Endothelial cell of umbilical vein (primary cell): ENCODE results near the gene RHOBTB1. TPM values are rescaled to one million over a fixed set of nuclear protein-coding genes. Genes with fewer than 3 reads are reported as not detected.

Experiments
- Bru-seq: library from RNA; stranded (reverse); fragments of 400-500 nt; gene quantifications from one replicate; lab custom pipeline; 2021; lab: Mats Ljungman, UMichigan
- BruChase-seq, 2 experiments: library from RNA; stranded (reverse); fragments of 400-500 nt; gene quantifications; one replicate each; lab custom pipeline; 2021; lab: Mats Ljungman, UMichigan
- BruUV-seq: library from RNA; stranded (reverse); fragments of 400-500 nt; replicated peaks from 2 replicates; lab custom pipeline; 2021; lab: Mats Ljungman, UMichigan
- CTCF ChIA-PET: fragments of 300-600, 350-600 bp; sonication (Branson Sonifier 250); formaldehyde crosslinking; loops from one replicate; lab custom pipeline; 2021; ENCODE audit warnings: antibody characterized with exemption, inconsistent platforms; lab: Charles Lee
- POLR2A ChIA-PET: fragments of 300-600, 350-600 bp; sonication (Branson Sonifier 250); formaldehyde crosslinking; loops from one replicate; lab custom pipeline; 2021; ENCODE audit warnings: antibody characterized with exemption, inconsistent platforms; lab: Charles Lee
- DNase-seq: peaks from one replicate; pipeline ENCODE4 v3.0.0-alpha.2; 2011; ENCODE audit warnings: low read depth, low spot score
- FAIRE-seq: peaks from 2 replicates; lab custom pipeline; 2011; peaks lifted over from hg19 to GRCh38; lab: Jason Lieb, UNC
- H2AFZ ChIP-seq: 2 replicates; pipeline ENCODE4 v1.6.0; 2012; ENCODE audit warnings: low read depth, low read length, control low read depth, inconsistent platforms
- H3K27ac ChIP-seq: 2 replicates; pipeline ENCODE4 v1.5.1; 2011; ENCODE audit warnings: low read depth, mild to moderate bottlenecking, control low read depth, low read length, moderate library complexity; ENCODE audit not compliant: insufficient read depth
- H3K27me3 ChIP-seq, 2 experiments: 2 replicates each; pipeline versions ENCODE4 v1.6.0 to v1.6.1; 2011; ENCODE audit warnings: low read length in 2 of 2, mixed read lengths in 1 of 2; ENCODE audit not compliant: control insufficient read depth in 2 of 2, insufficient read depth in 2 of 2
- H3K36me3 ChIP-seq, 2 experiments: 2 replicates in 1 of 2; 3 replicates in 1 of 2; pipeline ENCODE4 v1.5.1; 2011; ENCODE audit warnings: low read length in 2 of 2, mild to moderate bottlenecking in 1 of 2, moderate library complexity in 1 of 2; ENCODE audit not compliant: control insufficient read depth in 2 of 2, insufficient read depth in 2 of 2; ENCODE audit errors: extremely low read depth in 1 of 2
- H3K4me1 ChIP-seq: 3 replicates; pipeline ENCODE4 v1.5.1; 2011; ENCODE audit warnings: mild to moderate bottlenecking, low read length; ENCODE audit not compliant: control insufficient read depth, insufficient read depth; ENCODE audit errors: extremely low read depth
- H3K4me2 ChIP-seq: 2 replicates; pipeline ENCODE4 v1.6.1; 2011; ENCODE audit warnings: low read length, control low read depth, mixed read lengths; ENCODE audit not compliant: insufficient read depth
- H3K4me3 ChIP-seq, 3 experiments: fragments of 200-600 bp in 1 of 3; sonication (generic), shearing (Covaris generic) in 1 of 3; replicated peaks in 1 of 3; 2 replicates each; pipeline ENCODE4 v1.5.1; 2011 to 2016; ENCODE audit warnings: control low read depth in 3 of 3, low read length in 3 of 3, mild to moderate bottlenecking in 2 of 3, inconsistent platforms in 1 of 3, low read depth in 1 of 3, moderate library complexity in 1 of 3; ENCODE audit not compliant: insufficient read depth in 1 of 3
- H3K79me2 ChIP-seq: 2 replicates; pipeline ENCODE4 v1.6.0; 2012; ENCODE audit warnings: low read length, inconsistent platforms; ENCODE audit not compliant: control insufficient read depth, insufficient read depth
- H3K9ac ChIP-seq: replicated peaks from 2 replicates; pipeline ENCODE3; 2011; ENCODE audit warnings: low read length, control low read depth; ENCODE audit not compliant: insufficient read depth; ENCODE audit errors: extremely low read depth
- H3K9me1 ChIP-seq: replicated peaks from 3 replicates; pipeline ENCODE4 v1.6.0; 2011; ENCODE audit warnings: mild to moderate bottlenecking, low read length; ENCODE audit not compliant: control insufficient read depth, insufficient read depth; ENCODE audit errors: extremely low read depth
- H3K9me3 ChIP-seq: replicated peaks from 2 replicates; pipeline ENCODE4 v1.5.1; 2012; ENCODE audit warnings: low read length, inconsistent platforms; ENCODE audit not compliant: control insufficient read depth, insufficient read depth
- H4K20me1 ChIP-seq: replicated peaks from 2 replicates; pipeline ENCODE3; 2011; ENCODE audit warnings: mild to moderate bottlenecking, low read length; ENCODE audit not compliant: control insufficient read depth, insufficient read depth; ENCODE audit errors: extremely low read depth
- GATA2 ChIP-seq: IDR thresholded peaks from 2 replicates; pipeline ENCODE4 v1.7.0; 2011; ENCODE audit warnings: low read depth, mild to moderate bottlenecking, moderate library complexity, mixed read lengths, low read length; ENCODE audit not compliant: insufficient read length, insufficient read depth
- MAX ChIP-seq: IDR thresholded peaks from 2 replicates; pipeline ENCODE4 v1.6.1; 2011; ENCODE audit not compliant: insufficient read depth, insufficient read length
- MYC ChIP-seq: IDR thresholded peaks from one replicate; pipeline ENCODE4 v1.6.1; 2011; ENCODE audit warnings: mild to moderate bottlenecking, low read depth, low read length
- POLR2A ChIP-seq: IDR thresholded peaks from 2 replicates; pipeline ENCODE4 v1.6.1; 2012; ENCODE audit warnings: low read depth, mild to moderate bottlenecking, control low read depth, low read length
- POLR2AphosphoS5 ChIP-seq: IDR thresholded peaks from 2 replicates; pipeline ENCODE4 v1.6.1; 2012; ENCODE audit warnings: low read depth, mild to moderate bottlenecking, control low read depth, low read length, moderate library complexity; ENCODE audit not compliant: insufficient read depth
- dilution Hi-C: fragments of 300-500 bp; cut with MboI; formaldehyde crosslinking; loops from one replicate; pipeline ENCODE4 v1.15.0; 2019; ENCODE audit warnings: low sequenced_read_pairs; ENCODE audit not compliant: extremely low pct_ligation_motif_present
- intact Hi-C: fragments of 100-400 bp; cut with micrococcal nuclease; formaldehyde crosslinking; loops from one replicate; pipeline ENCODE4 v1.10.0; 2022
- long read RNA-seq: library from polyadenylated mRNA; stranded (forward); transcript quantifications from one replicate; pipeline ENCODE4 v2.0.0, GENCODE V29; 2021
- polyA minus RNA-seq, 3 experiments: library from RNA; depleted of rRNA, polyadenylated mRNA; stranded (reverse); fragments of >200 nt; gene quantifications; 1 replicate in 1 of 3; 2 replicates in 2 of 3; pipeline ENCODE4 v1.2.3, GENCODE V29; 2011
- polyA plus RNA-seq, 4 experiments: library from polyadenylated mRNA; depleted of rRNA in 3 of 4; stranded (reverse) in 3 of 4; unstranded in 1 of 4; fragments of >200 nt; gene quantifications; 2 replicates each; pipeline versions ENCODE4 v1.2.1 to v1.2.3, GENCODE V29; 2011 to 2012; ENCODE audit warnings: missing spikeins in 1 of 4
- total RNA-seq: library from RNA; stranded (reverse); gene quantifications from 2 replicates; pipeline ENCODE4 v1.2.3, GENCODE V29; 2021

RHOBTB1 gene
- total RNA-seq, result 31.0 and 31.3 TPM in 2 replicates
- polyA plus RNA-seq, result 19.4 and 21.2 TPM in 2 replicates
- 20.3 and 22.4 TPM in 2 replicates for polyA plus RNA-seq (2011; cell fraction: cytosol; rRNA removed)
- 41.4 and 54.0 TPM in 2 replicates for polyA plus RNA-seq (2011; cell fraction: nucleus; rRNA removed)
- polyA plus RNA-seq (2012), result 18.4 and 21.8 TPM in 2 replicates
- 37.1 and 42.0 TPM in 2 replicates for polyA minus RNA-seq
- polyA minus RNA-seq (2011; cell fraction: cytosol; rRNA and poly(A)+ RNA removed), result 11.5 TPM
- 24.6 and 33.4 TPM in 2 replicates for polyA minus RNA-seq (2011; cell fraction: nucleus; rRNA and poly(A)+ RNA removed)
- percentile 80 among the genes with signal in this experiment for Bru-seq, nascent RNA
- percentile 51 among the genes with signal in this experiment for BruChase-seq, experiment 1, labeled RNA remaining after a 6-hour chase
- percentile 58 among the genes with signal in this experiment for BruChase-seq, experiment 2, labeled RNA remaining after a 2-hour chase
- long read RNA-seq, full-length matches to known transcripts, result 27 of 66 reads
- long read RNA-seq, partial matches to known transcripts, result 6 of 66 reads
- long read RNA-seq, other reads (novel, unspliced or antisense), result 33 of 66 reads

GRCh38 chr10:60944058-60944909 is at the start of gene RHOBTB1:
RHOBTB1 (minus strand) TSS chr10:60944185; CDS start chr10:60911542, 32,643 bp downstream.
- peak within 1 kb of the TSS; percentile 74 to 91 (median 86) for H3K4me3 ChIP-seq
- ChIA-PET CTCF (interaction anchor here (0.8 to 2.9 kb wide), 8 partner anchors 13 to 124 kb away, joined by 3 to 16 read pairs (median 4); no protein-coding TSS in a partner anchor), POLR2A (interaction anchor here (0.6 to 1.0 kb wide), 3 partner anchors 35 to 688 kb away, joined by 3 to 4 read pairs (median 3); no protein-coding TSS in a partner anchor)
- intact Hi-C loops (loop anchor here (1.0 to 5.0 kb wide), 7 partner anchors 20 to 1873 kb away; partner anchors contain the start of gene EGR2), dilution Hi-C loops (no loop called here)
- H3K4me2 ChIP-seq, result peak within 1 kb of the TSS; percentile 88
- peaks cover 7% of the 10 kb centered on the region for H3K79me2 ChIP-seq
- no peaks in the 10 kb centered on the region for H4K20me1 ChIP-seq
- no peaks in the 10 kb centered on the region for H3K27me3 ChIP-seq
- no peaks in the 10 kb centered on the region for H3K36me3 ChIP-seq
- BruUV-seq, result TSS peak; percentile 78
- DNase-seq (peak; percentile 85), FAIRE-seq (peak; percentile 83)
- TF ChIP-seq POLR2AphosphoS5 (peak; percentile 72), MAX (peak; percentile 51), MYC (peak; percentile 92), POLR2A (peak; percentile 71), GATA2 (no peak)
- no peaks in the 10 kb centered on the region for H3K9me1 ChIP-seq
- H3K9ac ChIP-seq, result peak within 1 kb of the TSS; percentile 98
- peak within 1 kb of the TSS; percentile 90 for H2AFZ ChIP-seq
- no peaks in the 10 kb centered on the region for H3K9me3 ChIP-seq
- peaks cover 18% of the 10 kb centered on the region for H3K4me1 ChIP-seq
- peak within 1 kb of the TSS; percentile 98 for H3K27ac ChIP-seq
